ENCODE measurements around the gene IGSF8.

The IGSF8 gene

GRCh38 chr1:160103658-160104408, 5.4 kb upstream of the IGSF8 start:
- DNase-seq, result no peak

DNA sequence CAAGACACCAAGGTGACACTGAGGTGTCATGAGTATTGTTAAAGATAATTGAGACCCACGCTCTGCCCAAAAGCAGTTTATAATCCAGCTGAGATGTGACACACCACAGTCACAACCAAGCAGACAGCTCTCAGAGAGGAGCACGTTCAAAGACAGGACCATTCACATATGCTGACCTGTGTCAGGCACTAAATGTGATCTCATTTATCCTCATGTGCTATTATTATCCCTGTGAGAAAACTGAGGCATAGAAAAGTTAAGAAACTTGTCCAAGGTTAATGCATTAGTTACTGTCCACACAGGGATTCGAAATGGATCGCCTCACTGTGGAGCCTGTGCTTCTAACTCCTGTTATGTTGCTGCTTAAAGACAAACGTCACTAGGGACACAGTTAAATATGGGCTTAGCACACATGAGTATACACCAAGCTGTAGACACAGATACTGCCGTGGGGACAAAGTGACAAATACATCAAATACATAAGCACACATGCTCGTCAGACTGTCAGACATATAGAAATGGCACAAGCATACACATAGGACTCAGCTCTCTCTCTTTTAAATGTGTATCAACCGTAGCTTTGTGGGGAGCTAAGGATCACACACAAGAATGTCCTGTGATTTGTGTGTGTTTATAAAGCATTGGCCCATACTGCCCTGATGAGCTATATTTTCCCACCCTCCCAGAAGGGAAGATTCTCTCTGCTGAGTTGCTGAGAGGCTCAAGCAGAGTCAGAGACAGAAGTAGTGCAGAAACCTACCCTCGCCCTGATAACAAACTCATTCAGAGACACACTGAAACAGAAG, 3.5 kb upstream of the IGSF8 start:
- DNase-seq, result no peak

GRCh38 chr1:160101037-160101716, 2.8 kb upstream of the IGSF8 start:
- peak; percentile 51 for DNase-seq

GRCh38 chr1:160099716-160100375, 1.4 kb upstream of the IGSF8 start:
- no peak for DNase-seq

DNA sequence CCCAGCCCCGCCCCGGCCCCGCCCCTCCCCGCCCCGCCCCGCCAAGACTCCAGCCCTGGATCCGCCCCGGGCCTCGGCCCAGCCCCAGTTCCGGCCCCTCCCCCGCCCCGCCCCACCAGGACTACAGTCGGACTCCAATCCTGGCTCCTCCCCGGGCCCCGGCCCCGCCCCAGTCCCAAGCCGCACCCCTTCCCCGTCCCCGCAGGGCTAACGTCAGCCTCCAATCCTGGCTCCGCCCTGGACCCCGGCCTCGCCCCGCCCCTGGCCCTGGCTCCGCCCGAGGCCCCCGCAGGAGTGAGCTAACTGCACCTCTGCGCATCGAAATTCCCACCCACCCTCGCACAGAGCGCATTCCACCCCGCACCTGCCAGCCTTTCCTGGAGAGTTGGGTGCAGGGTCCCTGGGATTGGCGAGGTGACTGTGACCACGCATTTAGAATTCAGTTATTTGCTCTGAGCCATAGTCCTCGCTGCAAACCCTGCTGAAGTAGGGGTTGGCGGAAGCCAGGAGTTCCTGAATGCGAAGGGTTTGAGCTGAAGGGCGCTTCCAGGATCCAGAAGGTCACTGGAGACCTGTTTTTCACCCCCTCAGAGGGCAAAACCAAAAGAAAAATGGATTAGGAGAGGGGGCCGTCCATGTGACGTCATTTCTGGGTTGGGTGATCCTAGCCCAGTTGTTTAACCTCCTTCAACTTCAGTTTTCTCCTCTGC, 588 bp upstream of the IGSF8 start:
- DNase-seq, result peak; percentile 66

DNA sequence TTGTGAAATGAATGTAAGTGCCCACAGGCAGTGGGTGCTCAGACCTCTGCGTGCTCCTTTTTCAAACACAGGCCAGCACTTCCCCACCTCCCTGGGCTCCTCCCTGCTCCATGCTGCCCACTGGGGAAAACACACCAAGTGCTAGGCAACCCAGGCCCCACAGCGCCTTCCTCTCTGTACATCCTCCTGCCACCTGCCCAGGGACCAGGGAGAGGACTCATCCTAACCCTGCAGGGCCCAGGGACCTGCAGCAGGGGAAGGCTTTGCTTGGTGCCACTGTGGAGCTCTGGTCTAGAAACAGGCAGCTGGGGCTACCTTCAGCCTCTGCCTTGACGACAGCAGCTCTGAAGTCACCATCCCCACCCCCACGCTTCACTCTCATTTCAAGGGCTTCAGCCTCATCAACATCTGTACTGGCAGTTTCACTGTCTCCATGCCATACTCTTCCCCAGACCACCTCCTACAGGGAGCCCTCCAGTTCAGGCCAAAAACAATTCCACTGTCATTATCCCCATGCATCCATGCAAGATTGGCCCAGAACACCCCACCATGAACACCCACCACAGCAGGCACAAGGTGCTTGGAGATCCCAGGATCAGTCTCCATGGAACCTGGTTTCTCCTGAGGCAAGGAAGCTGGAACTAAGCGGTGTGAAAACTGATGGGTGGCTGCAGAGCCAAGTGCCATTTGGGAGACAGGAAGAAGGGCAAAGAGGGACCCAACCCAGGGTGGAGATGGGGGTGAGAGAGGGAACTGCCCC, 1.1 kb downstream of the IGSF8 start:
- no peak for DNase-seq

DNA sequence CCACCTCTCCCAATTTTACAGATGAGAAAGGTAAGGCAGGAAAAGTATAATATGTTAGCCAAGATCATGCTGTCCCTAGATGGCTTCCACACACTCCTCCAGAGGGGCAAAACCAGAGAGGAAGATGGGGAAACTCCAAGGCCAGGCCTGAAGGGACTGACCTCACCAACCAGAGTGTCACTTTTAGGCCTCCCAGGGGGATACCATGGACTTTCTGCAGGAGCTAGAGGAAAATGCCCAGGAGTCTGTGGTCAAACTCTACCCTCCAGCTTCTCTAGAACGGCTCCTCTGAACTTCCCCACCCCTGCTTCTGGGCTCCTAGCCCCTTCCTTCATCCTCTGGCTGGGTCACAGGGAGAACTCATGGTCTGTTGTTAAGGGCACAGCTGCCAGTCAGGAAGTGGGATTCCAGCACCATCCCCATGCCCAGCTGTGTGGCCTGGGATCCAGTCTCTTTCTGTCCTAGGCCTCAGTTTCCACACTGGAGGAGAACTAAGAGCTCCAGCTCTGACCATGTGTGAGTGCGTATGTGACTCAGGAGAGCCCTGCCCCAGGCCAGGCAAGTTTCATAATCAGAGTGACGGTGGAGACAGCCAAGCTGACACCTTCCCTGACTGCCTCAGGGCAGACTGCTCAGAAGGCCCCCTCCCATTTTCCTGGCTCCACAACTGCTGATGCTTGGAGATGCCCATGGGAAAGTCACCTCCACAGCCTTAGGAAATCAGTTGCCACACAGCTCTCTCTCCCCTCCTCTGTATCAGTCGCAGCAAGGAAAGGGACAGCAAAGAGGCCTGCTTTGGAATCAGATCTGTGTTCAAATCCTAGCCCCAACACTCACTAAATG, 1.9 kb downstream of the IGSF8 start:
- DNase-seq, result no peak

DNA sequence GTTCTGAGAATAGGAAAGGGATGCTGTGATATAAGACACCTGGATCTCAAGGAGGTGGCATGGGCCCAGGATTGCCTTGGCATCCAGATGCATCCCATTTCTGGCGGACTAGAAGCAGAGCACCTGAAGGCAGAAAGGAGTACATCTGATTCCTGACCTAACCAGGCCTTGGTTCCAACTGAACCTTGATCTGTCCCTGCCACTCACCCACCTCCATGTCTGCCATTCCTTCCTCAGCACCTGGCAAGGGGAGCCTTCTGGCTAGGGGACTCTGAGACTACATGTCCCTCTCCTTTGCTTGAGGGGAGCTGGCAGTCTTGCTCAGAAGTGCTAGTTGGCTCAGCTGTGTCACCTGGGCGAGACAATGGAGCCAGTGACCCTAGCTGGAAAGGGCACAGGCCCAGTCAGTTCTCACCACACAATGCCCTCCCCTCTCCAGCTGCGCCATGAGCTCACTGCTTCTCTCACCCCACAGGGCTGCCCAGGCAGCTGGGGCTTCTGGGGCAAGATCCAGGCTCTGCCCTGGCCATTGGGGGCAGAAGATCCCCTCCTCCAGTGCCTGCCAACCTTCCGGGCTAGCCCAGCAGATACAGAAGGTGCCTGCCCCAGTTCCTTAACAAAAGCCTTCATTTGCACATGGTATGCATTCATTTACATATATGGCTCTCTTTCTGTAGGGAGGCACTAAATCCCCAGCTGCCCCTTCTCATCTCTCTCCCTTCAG, 2.9 kb downstream of the IGSF8 start:
- no peak for DNase-seq

- no peak for DNase-seq
Measured at GRCh38 chr1:160094806-160095205, 3.6 kb downstream of the IGSF8 start.

GRCh38 chr1:160094291-160094625, 4.2 kb downstream of the IGSF8 start:
- no peak for DNase-seq

- no peak for DNase-seq
Measured at GRCh38 chr1:160093624-160094290, 4.7 kb downstream of the IGSF8 start.

DNA sequence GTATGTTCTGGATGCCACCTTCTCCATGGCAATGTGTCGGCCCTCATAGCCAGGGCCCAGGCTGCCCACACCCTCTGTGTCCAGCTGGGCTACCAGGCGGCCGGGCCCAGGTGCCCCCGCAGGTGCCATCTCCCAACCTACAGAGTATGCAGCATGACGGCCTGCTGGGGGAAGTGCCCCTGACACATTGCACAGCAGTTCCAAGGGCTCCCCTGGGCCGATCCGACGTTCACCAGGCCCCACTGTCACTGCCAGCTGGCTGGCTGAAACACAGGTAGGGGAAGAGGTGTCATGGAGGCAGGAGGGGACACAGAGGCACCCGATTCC, 5.4 kb downstream of the IGSF8 start:
- DNase-seq, result no peak

DNA sequence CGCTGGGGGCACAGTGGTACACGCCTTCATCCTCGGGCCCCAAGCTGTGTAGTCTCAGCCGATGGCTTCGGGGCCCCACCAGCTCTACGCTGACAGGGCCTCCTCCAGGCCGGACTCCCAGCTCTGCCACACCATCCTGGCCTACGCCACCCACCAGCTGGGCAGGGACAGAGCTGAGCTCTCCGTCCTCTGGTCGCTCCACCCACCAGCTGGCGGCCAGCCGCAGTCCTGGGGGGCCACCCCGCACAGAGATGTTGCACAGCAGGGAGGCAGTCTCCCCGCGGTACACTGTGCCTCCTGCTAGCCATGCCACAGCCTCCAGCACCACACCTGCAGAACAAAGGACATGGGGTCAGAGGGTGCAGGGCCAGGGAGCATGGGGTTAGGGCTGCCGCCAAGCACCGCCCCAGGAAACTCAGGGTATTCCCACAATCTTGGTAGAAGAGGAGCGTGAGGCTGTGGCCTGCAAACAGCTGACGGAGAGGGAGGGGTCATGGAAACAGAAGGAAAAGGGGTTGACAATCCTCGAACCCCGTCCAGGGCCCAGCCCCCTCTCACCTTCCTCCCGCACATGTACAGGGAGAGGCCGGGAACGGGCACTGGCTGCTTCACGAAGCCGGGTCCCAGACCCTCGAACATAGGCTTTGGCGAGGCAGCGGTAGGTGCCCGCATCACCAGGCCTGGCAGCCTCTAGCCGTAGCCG, 5.9 kb downstream of the IGSF8 start:
- DNase-seq, result no peak

DNA sequence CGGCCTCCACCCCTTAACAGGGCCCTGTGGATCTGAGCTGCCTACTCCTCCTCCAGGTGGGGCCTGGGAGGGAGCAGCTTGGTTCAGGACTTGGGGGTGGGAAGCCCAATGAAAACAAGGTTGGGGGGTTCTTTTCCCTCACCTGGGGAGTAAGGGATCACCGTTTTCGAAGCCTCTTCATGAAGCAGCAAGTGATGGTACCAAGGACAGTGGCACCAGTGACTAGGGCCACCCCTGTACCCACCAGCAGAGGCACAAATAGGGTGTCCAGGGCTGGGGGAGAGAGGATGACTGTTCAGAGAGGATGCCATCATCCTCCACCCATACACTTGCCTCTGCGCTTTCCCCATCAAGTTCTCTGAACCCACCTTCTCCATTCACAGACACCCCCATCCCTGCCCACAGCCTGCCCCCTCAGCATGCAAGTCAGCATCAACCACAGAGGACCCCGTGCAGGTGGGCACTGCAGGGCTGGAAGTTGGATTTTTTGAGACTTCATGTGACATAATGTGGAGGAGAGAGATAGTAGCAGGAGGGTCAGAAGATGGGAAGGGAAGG, 6.7 kb downstream of the IGSF8 start:
- no peak for DNase-seq

DNA sequence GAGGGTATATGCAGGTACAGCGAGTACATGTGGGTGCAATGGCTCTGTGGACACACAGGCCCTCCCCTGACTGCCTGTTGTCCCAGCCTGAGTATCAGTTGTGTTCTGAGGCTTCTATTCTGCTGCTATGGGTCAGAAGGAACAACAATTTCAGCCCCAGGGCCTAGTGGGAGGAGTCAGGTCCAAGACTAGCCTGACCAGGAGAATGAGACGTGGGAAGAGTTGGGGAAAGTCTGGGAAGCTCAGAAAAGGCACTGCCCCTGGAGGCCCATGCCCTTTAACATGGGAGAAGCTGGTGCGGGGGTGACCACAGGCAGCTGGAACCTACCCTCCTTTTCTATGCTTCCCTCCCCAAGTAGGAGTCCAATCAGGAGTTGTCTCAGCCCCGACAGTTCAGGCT, 7.7 kb downstream of the IGSF8 start:
- no peak for DNase-seq

- DNase-seq, result no peak
Measured at GRCh38 chr1:160089883-160090282, 8.5 kb downstream of the IGSF8 start.

GRCh38 chr1:160087118-160087662, 11.2 kb downstream of the IGSF8 start:
- no peak for DNase-seq

- DNase-seq, result no peak
Measured at GRCh38 chr1:160086456-160086892, 11.9 kb downstream of the IGSF8 start.
